ENCODE results near the gene AKT1S1.

AKT1S1 gene

DNA sequence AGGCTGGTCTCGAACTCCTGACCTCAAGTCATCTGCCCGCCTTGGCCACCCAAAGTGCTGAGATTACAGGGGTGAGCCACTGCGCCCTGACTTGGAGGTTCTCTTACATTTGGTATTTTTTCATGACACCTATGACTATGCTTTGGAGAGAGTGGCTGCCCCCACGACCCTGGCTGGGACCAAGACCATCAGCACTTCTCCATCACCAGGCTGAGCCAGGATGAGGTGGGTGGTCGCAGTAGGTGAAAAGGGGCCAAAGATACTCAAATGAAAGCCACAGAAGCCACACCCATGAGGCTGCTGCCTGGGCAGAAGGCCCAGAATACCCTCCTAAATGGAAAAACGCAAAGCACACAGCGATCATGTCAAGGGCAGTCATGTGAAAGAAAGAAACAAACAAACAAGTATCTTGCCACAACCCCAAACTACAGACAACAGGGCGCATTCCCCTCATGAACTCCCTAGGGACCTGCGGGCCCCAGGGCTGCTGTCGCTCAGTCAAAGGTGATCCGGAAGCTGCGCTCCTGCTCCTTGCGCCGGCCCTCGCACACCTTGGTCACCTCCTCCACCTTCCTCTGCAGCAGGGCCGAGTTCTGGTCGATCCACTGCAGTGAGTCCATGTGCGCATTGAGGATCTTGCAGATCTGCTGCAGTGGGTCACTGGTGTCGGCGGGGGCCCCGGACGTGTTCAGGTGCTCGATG lies 30.7 kb upstream of the AKT1S1 start:
- DNase-seq (ENCODE audit: low spot score), result no peak

DNA sequence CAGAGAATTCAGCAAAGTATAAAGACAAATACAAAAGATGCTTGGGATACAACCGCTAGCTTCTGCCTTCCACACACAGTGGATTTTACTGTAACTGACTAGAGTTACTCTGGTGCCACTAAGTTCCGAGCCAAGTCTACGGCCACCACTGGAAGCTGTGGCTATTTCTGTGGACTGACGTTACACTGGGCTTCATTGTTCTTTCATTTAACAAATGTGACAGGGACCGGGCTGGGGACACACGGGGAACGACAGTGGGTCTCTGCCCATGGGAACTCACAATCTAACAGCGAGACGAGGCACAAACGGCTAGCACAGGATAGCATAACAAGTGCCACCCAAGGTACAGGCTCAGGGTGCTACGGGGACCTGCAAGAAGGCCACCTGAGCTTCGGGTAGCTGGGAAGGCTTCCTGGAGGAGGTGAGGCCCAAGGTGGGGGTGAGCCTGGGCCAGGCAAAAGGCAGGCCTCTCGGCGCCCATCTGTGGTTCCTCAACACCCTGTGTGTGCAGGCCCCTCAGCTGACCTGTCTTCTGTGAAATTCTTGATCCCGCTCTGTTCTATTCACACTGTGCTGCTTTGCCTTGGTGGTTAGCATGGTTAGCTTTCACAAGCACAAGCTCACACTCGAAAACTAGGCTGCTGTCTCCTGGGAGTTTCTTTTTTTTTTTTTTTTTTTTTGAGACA lies 29.9 kb upstream of the AKT1S1 start:
- no peak for DNase-seq (ENCODE audit: low spot score)

DNA sequence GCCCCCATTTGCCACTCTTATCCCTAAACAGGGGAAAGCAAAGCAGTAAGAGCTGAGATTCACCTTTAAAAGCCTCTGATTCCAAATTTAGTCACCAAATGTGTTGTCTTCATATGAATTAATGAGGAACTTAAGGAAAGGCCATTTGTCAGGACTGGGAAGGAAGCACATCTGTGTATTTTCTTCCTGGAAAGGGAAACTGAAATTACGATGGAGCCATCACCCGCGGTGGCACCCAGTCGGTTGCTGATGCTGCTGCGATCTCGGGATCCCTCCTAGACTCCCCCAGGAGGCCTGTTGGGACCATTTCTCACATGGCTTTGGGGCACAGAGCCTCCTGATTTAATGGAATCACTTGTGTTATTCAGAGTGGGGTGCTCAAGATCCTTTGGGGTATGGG lies 27.0 kb upstream of the AKT1S1 start:
- no peak for DNase-seq (ENCODE audit: low spot score)

GRCh38 chr19:49896863-49897621 lies 19.9 kb upstream of the AKT1S1 start, which contains the start of gene IL4I1:
Gene IL4I1 (minus strand): TSS chr19:49896887. CDS start chr19:49896160, 727 bp downstream.
- no peak for DNase-seq (ENCODE audit: low spot score)

DNA sequence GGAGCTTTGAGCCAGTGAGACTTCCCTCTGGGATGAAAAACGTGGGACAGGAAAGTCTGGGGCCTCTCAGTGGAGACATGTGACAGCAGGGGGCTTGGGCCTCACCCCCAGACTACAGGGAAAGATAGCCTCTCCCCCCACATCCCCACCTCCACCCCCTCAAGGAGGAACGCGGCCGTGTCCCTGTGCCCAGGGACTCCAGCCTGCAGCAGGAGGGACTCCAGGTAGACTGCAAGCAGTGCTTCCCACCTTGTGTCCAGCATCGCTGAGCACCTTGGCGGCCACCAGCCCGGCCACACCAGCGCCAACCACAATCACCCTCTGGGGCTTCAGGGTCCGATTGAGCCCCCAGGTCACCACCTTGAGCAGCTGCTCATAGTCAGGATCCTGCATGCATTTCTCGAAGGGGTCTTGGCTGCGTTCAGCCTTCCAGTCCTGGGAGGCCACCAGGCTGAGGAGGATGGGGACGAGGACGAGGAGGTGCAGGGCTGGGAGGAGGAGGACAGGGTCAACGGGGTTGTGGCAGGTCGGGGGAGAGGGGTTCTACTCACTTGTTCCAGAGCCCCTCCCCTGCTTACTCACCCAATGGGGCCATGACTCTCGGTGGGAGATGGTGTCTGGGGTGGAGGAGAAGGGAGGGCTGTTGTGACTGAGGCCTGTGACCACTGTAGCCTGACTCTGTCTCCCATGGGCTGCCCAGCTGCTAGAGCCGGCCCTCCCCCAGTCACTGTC lies 18.6 kb upstream of the AKT1S1 start:
- no peak for DNase-seq (ENCODE audit: low spot score)

DNA sequence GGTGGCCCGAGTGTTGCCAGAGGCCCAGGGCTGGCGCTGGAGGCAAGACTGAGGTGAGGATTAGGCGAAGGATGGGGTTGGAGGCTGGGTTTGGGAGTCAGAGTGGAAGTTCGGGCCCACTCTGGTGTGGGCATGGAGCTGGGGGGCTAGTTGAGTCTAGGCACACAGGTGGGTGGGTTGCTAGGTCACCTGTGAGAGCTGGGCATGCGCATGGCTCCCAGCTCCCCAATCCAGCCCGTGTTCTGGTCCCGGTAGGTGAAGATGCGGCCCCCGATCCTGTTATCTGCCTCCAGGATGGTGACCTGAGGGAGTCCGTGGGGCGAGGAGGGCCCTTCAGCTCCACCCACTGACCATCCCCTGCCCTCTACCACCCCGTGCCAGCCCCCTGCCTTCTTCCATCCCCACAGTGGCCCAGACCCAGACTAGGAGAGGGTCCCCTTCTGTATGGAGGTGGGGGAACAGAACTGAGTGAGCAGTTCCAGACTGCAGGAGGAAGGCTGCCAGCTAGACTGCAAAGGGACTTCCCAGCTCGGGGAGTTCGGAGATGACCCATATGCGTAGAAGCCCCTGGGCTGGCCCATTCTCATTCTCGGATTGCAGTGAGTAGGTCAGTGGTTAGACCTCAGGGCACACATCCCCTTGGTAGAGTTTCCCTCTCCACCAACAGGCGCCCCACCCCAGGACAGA lies 17.9 kb upstream of the AKT1S1 start:
- no peak for DNase-seq (ENCODE audit: low spot score)

DNA sequence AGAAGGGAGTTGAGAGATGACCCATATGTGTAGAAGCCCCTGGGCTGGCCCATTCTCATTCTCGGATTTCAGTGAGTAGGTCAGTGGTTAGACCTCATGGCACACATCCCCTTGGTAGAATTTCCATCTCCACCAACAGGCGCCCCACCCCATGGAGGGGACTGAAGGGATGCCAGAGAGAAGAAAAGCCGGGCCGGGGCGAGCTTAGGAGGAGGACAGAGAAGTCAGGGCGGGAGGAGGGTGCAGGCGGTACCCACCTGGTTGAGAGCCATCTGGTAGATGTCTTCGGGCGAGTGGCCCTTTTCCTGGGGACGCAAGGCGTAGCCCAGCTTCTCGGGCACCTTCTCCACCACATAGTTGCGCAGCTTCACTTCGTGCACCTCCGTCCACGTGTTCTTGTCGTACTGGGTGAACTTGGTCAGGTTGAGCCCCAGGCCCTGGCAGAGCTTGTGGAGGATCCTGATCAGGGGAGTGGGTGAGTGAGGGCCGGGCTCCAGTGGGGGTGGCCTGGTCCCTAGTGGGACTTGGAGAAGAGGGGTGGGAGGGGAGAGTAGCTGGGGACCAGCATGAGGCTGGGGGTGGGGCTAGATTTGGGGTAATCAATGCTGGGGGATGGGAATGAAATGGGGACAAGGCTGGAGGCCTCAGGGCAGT lies 17.0 kb upstream of the AKT1S1 start:
- no peak for DNase-seq (ENCODE audit: low spot score)

- DNase-seq (ENCODE audit: low spot score), result no peak
Observed at GRCh38 chr19:49892716-49893115, 15.6 kb upstream of the AKT1S1 start.

DNA sequence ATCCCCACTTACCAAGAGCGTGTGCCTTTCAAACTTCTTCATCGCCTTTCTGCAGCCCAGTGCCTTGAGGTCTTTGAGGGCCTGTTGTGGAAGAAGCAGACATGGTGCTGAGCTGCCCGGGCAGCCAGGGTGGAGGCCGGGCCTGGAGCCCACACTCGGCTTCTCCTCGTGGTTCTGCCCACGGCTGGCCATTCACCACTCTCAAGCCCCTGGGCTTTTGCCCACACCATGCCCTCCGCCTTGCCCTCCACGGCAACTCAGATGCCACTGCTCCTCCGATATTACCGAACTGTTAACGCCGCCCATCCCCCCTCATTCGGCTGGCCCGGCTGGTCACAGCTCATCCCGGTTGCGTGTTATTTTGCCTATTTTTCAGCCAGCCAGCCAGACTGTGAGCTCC lies 14.2 kb upstream of the AKT1S1 start:
- DNase-seq (ENCODE audit: low spot score), result no peak

GRCh38 chr19:49890349-49891311 lies 13.5 kb upstream of the AKT1S1 start:
- no peak for DNase-seq (ENCODE audit: low spot score)

DNA sequence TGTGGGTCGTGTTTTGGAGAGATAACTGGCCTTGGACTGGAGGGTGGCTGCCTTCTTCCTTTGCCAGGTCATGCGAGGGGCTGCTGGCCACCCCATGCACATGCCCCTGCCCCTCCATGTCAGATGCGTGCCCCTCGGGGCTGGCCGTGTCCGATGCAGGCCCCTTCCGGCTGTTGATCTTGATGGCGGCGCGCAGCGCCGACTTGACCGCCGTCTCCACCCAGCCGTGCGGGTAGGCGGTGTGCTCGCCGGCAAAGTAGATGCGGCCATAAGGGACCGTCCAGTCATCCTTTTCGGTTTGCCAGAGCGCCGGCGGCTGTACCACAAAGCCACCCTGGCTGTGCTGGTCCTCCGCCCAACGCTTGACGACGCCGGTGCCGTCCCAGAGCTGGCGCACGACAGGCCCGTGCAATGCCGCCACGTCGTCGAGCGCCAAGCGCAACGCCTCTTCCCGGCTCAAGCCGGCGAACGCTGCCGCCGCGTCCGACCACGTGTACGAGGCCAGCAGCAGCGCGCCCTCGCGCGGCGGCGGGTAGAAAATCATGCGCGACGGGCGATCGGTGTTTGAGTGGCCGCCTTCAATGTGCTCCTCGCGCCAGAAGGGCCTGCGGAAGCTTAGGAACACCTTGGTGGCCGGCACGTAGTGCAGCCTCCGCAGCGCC lies 12.7 kb upstream of the AKT1S1 start:
- DNase-seq (ENCODE audit: low spot score), result no peak

DNA sequence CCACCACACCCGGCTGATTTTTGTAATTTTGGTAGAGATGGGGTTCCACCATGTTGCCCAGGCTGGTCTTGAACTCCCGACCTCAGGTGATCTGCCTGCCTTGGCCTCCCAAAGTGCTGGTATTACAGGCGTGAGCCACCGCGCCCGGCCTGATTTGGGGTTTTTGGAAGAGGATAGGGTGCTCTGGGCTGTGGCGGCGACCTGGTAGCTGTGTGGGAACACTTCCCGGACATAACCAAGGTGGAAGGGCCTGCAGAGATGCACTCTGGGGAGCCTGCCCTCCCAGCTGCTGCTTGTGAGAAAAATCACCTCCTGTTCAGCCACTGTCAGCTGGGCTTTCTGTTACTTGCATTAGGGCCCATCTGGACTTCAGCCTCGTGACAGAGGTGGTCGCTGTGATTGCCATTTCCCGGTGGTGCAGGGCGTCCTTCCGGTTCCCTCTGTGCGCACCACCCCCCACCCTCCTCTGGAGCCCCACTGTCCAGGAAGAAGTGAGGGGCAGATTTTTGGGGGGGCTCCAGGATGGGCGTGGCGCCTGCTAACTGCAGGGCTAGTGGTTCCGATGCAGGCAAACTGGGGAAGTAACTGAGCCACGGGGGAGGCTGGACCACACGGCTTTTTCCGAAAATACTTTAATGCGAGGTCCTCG lies 12.0 kb upstream of the AKT1S1 start:
- no peak for DNase-seq (ENCODE audit: low spot score)

DNA sequence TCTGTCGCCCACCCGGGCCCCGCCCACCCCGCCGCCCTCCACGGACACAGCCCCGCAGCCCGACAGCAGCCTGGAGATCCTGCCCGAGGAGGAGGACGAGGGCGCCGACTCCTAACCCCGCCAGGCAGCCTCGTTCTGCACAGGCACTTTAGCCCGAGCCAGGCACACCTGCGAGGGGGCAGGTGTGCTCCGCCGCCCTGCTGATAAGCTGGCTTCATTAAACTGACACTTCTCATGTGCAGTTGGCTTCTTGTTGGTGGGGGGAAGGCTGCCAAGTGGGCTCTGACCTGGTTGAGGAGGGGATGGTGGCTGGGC lies 11.3 kb upstream of the AKT1S1 start:
- DNase-seq (ENCODE audit: low spot score), result no peak

- DNase-seq (ENCODE audit: low spot score), result no peak
Observed at GRCh38 chr19:49887665-49888509, 10.7 kb upstream of the AKT1S1 start.

DNA sequence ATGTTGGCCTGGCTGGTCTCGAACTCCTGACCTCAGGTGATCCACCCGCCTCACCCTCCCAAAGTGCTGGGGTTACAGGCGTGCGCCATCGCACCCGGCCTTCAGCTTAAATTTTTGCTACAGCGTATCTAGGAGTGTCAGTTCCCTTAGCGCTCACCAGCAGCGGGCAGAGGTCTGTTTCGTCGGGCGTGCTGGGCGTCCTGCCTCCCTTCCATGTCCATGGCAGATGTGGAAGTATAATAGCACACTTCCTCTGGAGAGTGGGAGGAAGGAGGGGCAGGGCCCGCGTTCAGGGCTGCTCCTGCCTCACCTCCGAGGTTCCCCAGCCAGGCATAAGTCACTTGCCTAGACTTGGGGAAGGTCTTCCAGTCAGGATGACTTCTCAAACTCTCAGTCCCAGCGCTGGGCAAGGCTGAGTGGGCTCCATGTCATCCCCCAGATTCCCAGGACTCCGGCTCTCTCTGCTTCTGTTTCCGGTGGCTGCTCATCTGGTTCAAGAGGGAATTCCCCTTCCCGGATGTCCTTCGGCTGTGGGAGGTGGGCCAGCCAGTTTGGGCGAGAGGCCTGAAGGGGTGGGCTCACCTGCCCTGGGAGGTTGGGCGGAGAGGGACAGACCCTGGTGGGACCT lies 10.0 kb upstream of the AKT1S1 start:
- DNase-seq (ENCODE audit: low spot score), result no peak

GRCh38 chr19:49884760-49885159 lies 7.6 kb upstream of the AKT1S1 start:
- no peak for DNase-seq (ENCODE audit: low spot score)

- no peak for DNase-seq (ENCODE audit: low spot score)
Observed at GRCh38 chr19:49884109-49884508, 7.0 kb upstream of the AKT1S1 start.
